Measurements from ENCODE around the gene TMTC1. TPM values are rescaled to one million over a fixed set of nuclear protein-coding genes. Genes with fewer than 3 reads are reported as not detected.

TMTC1 gene
- total and polyA plus RNA-seq, 9 donors: 22.5 to 38.1 (median 33.7) TPM

DNA sequence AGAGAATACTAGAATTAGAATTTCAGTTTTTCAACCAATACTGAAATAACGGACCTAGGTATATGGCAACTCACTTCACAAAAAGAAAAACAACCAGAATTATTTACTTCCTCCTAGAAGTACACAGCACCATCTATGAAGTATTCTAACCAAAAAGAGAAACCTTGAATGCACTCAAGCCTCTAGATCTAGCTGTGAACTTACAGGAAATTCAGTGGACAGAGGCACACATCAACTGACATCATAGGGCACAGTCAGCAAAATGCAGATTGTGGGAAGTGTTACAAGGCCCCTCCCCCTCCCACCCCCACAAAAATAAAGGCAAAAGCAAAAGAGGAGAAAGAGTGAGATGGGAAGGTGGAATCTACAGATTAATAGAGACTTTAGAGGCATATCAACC, 102.4 kb downstream of the TMTC1 start:
- WGBS (ENCODE audit: insufficient coverage): no CpG with 5 or more reads among the region's 1 CpG
- Histone ChIP-seq H3K4me3 (ENCODE audit: low read length) (no peak overlapping the region), H3K36me3 (ENCODE audit: control insufficient read depth, insufficient read depth, low read length) (no peaks in the 10 kb centered on the region), H3K4me1 (ENCODE audit: control insufficient read depth, insufficient read depth, low read length) (peaks cover 4% of the 10 kb centered on the region), H3K9me3 (replicated peaks; ENCODE audit: control insufficient read depth, low read depth, low read length) (no peaks in the 10 kb centered on the region), H3K27me3 (ENCODE audit: control insufficient read depth, insufficient read depth, low read length) (no peaks in the 10 kb centered on the region), H3K27ac (ENCODE audit: low read length) (no peak overlapping the region)
- no peak for DNase-seq

DNA sequence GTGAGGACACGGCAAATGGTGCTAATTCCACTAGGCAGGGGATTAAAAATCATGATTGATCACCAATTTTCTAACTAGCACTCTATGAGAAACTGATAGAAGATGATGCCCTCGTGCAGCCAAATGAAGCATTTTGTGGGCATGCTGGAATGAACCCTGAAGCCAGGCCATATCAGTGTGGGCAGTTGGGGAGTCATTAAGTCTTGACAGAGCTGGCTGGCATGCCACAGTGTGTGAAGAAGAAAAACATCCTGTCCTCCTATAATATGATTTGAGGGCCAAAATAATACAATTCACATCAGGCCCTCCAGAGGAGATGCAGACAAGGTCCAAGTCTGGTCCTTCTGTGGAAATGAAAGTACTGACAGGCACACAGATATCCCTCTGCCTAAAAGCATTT, 107.1 kb downstream of the TMTC1 start:
- DNase-seq: no peak
- WGBS (ENCODE audit: insufficient coverage): 65% methylated on average over 2 of the region's 2 CpGs
- Histone ChIP-seq H3K27me3 (ENCODE audit: control insufficient read depth, insufficient read depth, low read length) (no peaks in the 10 kb centered on the region), H3K4me3 (ENCODE audit: low read length) (no peak overlapping the region), H3K9me3 (replicated peaks; ENCODE audit: control insufficient read depth, low read depth, low read length) (no peaks in the 10 kb centered on the region), H3K4me1 (ENCODE audit: control insufficient read depth, insufficient read depth, low read length) (peaks cover 4% of the 10 kb centered on the region), H3K36me3 (ENCODE audit: control insufficient read depth, insufficient read depth, low read length) (no peaks in the 10 kb centered on the region), H3K27ac (ENCODE audit: low read length) (no peak overlapping the region)

DNA sequence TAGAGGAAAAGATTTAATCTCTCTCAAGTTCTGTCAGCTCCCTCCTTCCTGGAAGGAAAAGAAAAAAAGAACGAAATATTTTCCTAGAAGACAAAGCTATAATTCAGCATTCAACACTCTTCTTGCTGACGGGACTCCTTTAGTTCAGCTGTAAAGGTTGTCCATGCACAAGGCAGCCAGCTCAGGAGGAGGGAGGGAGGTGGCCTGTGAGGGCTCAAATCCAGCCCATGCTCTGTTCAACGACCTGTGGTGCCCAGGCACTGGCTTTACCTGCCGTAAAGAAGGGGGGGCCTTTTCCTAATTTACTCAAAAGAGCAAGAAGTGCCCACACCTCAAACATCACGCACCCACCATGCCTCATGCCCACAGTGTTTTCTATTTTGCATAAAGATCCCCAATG, 109.3 kb downstream of the TMTC1 start:
- peaks cover 4% of the 10 kb centered on the region for H3K4me1 ChIP-seq (ENCODE audit: control insufficient read depth, insufficient read depth, low read length)
- WGBS (ENCODE audit: insufficient coverage): 83% methylated on average over 1 of the region's 5 CpGs
- H3K4me3 ChIP-seq (ENCODE audit: low read length): no peak overlapping the region
- no peak for DNase-seq
- H3K9me3 ChIP-seq (replicated peaks; ENCODE audit: control insufficient read depth, low read depth, low read length): no peaks in the 10 kb centered on the region
- H3K27ac ChIP-seq (ENCODE audit: low read length): no peak overlapping the region
- H3K27me3 ChIP-seq (ENCODE audit: control insufficient read depth, insufficient read depth, low read length): no peaks in the 10 kb centered on the region
- H3K36me3 ChIP-seq (ENCODE audit: control insufficient read depth, insufficient read depth, low read length): no peaks in the 10 kb centered on the region

DNA sequence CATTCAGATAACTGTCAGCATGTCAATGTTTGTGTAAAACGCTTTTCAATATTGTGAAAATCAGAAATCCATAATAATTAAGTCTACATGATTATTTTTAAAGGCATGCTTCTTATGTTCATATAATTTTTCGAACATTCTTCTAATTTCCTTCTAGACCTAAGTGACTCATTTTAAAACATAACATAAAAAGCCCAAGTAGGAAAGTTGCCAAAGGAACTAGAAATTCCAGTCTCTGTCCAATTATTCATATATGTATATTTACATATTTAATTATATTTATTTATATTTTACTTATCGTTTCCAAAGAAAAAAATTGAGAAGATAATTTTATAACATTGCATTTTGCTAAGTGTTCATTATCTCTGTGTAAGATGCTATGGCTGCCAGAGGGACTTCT, 110.4 kb downstream of the TMTC1 start:
- Histone ChIP-seq H3K27me3 (ENCODE audit: control insufficient read depth, insufficient read depth, low read length) (no peaks in the 10 kb centered on the region), H3K27ac (ENCODE audit: low read length) (no peak overlapping the region), H3K36me3 (ENCODE audit: control insufficient read depth, insufficient read depth, low read length) (no peaks in the 10 kb centered on the region), H3K4me1 (ENCODE audit: control insufficient read depth, insufficient read depth, low read length) (peaks cover 4% of the 10 kb centered on the region), H3K4me3 (ENCODE audit: low read length) (no peak overlapping the region), H3K9me3 (replicated peaks; ENCODE audit: control insufficient read depth, low read depth, low read length) (no peaks in the 10 kb centered on the region)
- WGBS (ENCODE audit: insufficient coverage): no CpG with 5 or more reads among the region's 3 CpGs
- no peak for DNase-seq

DNA sequence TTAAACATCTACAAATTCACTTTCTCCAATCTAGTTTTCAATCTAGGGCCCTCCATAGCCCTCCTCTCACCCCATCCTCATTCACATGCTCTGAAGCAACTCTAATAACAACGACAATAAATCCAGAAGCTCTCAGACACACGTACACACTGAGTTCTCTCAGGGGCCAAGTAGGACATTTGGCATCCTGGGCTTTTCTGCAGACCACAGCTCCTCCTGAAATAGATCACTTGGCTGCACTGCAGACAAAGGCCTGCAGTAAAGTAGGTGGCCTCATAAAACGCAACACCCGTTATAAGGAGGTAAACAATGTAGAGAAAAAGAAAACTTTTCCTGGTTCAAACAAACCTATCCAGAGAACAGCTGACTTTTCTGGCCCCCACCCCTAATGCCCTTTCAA, 111.2 kb downstream of the TMTC1 start:
- Histone ChIP-seq H3K4me1 (ENCODE audit: control insufficient read depth, insufficient read depth, low read length) (peaks cover 4% of the 10 kb centered on the region), H3K27ac (ENCODE audit: low read length) (no peak overlapping the region), H3K27me3 (ENCODE audit: control insufficient read depth, insufficient read depth, low read length) (no peaks in the 10 kb centered on the region), H3K36me3 (ENCODE audit: control insufficient read depth, insufficient read depth, low read length) (no peaks in the 10 kb centered on the region), H3K9me3 (replicated peaks; ENCODE audit: control insufficient read depth, low read depth, low read length) (no peaks in the 10 kb centered on the region), H3K4me3 (ENCODE audit: low read length) (no peak overlapping the region)
- WGBS (ENCODE audit: insufficient coverage): 50% methylated on average over 1 of the region's 4 CpGs
- no peak for DNase-seq

DNA sequence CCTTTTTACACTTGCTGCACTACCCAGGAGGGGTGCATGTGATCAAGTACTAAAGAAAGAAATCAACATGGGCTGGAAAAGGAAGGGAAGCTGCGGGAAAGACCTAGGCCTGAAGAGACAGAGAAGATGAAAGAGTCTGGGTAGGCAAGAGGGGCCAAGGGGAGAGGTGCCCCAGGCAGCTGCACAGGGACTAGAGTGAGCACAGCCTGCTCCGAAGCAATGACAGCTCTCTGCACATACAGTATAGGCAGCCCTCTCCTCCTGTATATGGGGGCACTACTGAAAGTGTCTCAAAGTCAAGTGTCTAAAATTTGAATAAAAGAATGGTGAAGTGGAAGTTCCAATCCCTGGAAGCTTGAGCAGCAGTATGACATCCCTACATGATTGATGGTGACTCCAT, 112.0 kb downstream of the TMTC1 start:
- H3K4me3 ChIP-seq (ENCODE audit: low read length): no peak overlapping the region
- H3K4me1 ChIP-seq (ENCODE audit: control insufficient read depth, insufficient read depth, low read length): peaks cover 3% of the 10 kb centered on the region
- no peaks in the 10 kb centered on the region for H3K36me3 ChIP-seq (ENCODE audit: control insufficient read depth, insufficient read depth, low read length)
- WGBS (ENCODE audit: insufficient coverage): 86% methylated on average over 1 of the region's 2 CpGs
- DNase-seq: no peak
- H3K27ac ChIP-seq (ENCODE audit: low read length): no peak overlapping the region
- H3K9me3 ChIP-seq (replicated peaks; ENCODE audit: control insufficient read depth, low read depth, low read length): no peaks in the 10 kb centered on the region
- no peaks in the 10 kb centered on the region for H3K27me3 ChIP-seq (ENCODE audit: control insufficient read depth, insufficient read depth, low read length)

DNA sequence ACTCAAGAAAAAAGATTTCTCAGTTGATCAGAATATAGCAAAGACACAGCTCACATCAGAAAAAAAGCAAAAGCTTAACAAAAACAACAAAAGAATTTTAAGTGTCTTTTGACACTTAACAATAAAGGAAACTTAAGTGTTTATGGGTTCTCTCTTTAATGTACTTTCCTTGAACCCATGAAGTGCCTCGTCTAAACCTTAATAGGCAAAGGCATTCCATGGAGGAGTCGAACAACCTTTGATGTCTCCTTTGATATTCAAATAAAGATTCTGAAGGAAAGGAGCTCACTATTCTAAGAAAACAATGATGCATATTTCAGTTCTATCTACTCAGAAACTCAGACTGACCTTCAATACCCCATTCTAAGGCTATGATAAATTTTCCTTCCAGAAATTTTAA, 116.7 kb downstream of the TMTC1 start:
- DNase-seq: no peak
- WGBS (ENCODE audit: insufficient coverage): no CpG with 5 or more reads among the region's 2 CpGs
- no peaks in the 10 kb centered on the region for H3K9me3 ChIP-seq (replicated peaks; ENCODE audit: control insufficient read depth, low read depth, low read length)
- H3K36me3 ChIP-seq (ENCODE audit: control insufficient read depth, insufficient read depth, low read length): no peaks in the 10 kb centered on the region
- H3K4me1 ChIP-seq (ENCODE audit: control insufficient read depth, insufficient read depth, low read length): no peaks in the 10 kb centered on the region
- no peaks in the 10 kb centered on the region for H3K27me3 ChIP-seq (ENCODE audit: control insufficient read depth, insufficient read depth, low read length)
- no peak overlapping the region for H3K27ac ChIP-seq (ENCODE audit: low read length)
- no peak overlapping the region for H3K4me3 ChIP-seq (ENCODE audit: low read length)

DNA sequence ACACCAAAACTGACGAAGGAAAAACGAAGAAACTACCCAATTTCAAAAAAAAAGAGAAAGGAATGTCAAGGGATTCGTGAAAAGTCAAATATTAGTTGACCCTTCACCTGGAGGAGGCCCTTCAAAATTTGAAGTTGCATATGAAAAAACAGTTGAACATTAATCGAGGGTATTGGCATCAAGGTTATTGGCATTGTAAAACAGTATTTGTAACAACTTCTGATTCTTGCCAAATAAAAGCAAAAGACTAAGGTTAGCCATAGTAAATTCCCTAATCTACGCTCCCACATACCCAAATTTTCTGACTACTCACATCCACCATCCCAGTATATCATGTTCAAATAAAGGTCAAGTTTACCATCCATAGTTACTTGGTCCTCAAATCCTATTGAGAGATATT, 118.6 kb downstream of the TMTC1 start:
- Histone ChIP-seq H3K27me3 (ENCODE audit: control insufficient read depth, insufficient read depth, low read length) (no peaks in the 10 kb centered on the region), H3K4me1 (ENCODE audit: control insufficient read depth, insufficient read depth, low read length) (no peaks in the 10 kb centered on the region)
- WGBS (ENCODE audit: insufficient coverage): no CpG with 5 or more reads among the region's 5 CpGs

DNA sequence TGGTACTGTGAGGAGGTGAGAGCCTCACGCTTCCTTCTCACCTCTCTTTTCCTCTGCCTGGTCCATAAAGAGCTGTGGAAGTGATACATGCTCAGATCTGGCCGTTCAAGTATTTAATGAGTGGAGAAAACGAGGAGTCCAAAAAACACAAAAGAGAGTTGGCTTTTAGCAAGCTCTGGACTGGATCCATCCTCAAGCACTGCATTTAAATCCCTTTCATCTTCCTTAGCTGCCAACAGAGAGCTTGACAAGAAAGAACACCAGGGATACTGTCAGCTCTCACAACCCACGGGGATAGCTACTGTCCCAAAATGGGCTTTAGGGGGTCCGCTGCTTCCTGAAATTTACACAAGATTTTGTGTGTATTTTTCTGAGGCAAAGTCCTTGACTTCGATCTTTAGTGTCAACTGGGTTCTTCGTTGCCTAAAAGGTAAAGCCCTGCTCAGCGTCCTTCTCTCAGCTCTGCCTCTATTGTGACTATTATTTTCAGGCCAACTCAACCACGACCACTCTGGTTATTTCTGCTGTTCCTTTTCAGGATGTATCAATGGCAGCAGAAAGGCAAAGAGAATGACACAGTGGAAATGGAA, 120.9 kb downstream of the TMTC1 start:
- H3K9me3 ChIP-seq (replicated peaks; ENCODE audit: control insufficient read depth, low read depth, low read length): no peaks in the 10 kb centered on the region
- peak; percentile 72 for DNase-seq
- H3K36me3 ChIP-seq (ENCODE audit: control insufficient read depth, insufficient read depth, low read length): peaks cover 4% of the 10 kb centered on the region
- H3K4me3 ChIP-seq (ENCODE audit: low read length): no peak overlapping the region
- no peaks in the 10 kb centered on the region for H3K27me3 ChIP-seq (ENCODE audit: control insufficient read depth, insufficient read depth, low read length)
- H3K27ac ChIP-seq (ENCODE audit: low read length): no peak overlapping the region
- WGBS (ENCODE audit: insufficient coverage): 71% methylated on average over 5 of the region's 9 CpGs
- H3K4me1 ChIP-seq (ENCODE audit: control insufficient read depth, insufficient read depth, low read length): no peaks in the 10 kb centered on the region

More for the DNA sequence above, 118.6 kb downstream of the TMTC1 start:
- Histone ChIP-seq H3K36me3 (ENCODE audit: control insufficient read depth, insufficient read depth, low read length) (peaks cover 1% of the 10 kb centered on the region), H3K4me3 (ENCODE audit: low read length) (no peak overlapping the region), H3K27ac (ENCODE audit: low read length) (no peak overlapping the region), H3K9me3 (replicated peaks; ENCODE audit: control insufficient read depth, low read depth, low read length) (no peaks in the 10 kb centered on the region)
- no peak for DNase-seq

DNA sequence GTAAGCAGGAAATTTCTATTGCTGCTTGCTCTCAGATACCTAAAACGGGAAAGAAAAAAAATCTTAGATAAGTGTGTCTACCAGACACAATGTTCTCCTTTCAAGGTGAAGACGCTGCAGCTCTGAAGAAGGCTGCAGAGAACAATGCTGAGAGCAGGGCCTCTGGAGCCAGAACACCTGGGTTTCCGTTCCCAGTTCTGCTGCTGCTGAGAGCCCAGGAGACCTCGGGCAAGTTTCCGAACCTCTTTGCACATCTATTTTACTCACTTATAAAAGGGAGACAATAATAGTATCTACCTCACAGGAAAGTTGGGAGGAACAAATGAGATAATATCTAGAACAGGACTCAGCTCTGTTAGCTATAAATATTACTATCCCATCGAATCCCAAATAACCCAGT, 122.9 kb downstream of the TMTC1 start:
- DNase-seq: no peak
- Histone ChIP-seq H3K4me1 (ENCODE audit: control insufficient read depth, insufficient read depth, low read length) (peaks cover 1% of the 10 kb centered on the region), H3K4me3 (ENCODE audit: low read length) (no peak overlapping the region), H3K27ac (ENCODE audit: low read length) (no peak overlapping the region), H3K27me3 (ENCODE audit: control insufficient read depth, insufficient read depth, low read length) (no peaks in the 10 kb centered on the region), H3K9me3 (replicated peaks; ENCODE audit: control insufficient read depth, low read depth, low read length) (no peaks in the 10 kb centered on the region), H3K36me3 (ENCODE audit: control insufficient read depth, insufficient read depth, low read length) (peaks cover 4% of the 10 kb centered on the region)
- WGBS (ENCODE audit: insufficient coverage): no CpG with 5 or more reads among the region's 6 CpGs

All from muscle of leg (tissue), 11 donors.